NT2/D1 (cell line): ENCODE results near the gene TRABD2B.

ENCODE experiments used
- DNase-seq: peaks from one replicate; pipeline ENCODE4 v3.0.0-alpha.2; 2011; ENCODE audit warnings: low read depth, low spot score
- H3K27me3 ChIP-seq: 2 replicates; pipeline ENCODE4 v1.6.0; 2011; ENCODE audit warnings: mild to moderate bottlenecking; ENCODE audit not compliant: insufficient read length, insufficient read depth
- H3K36me3 ChIP-seq: 2 replicates; pipeline ENCODE4 v1.6.1; 2011; ENCODE audit warnings: mild to moderate bottlenecking, low read length, mixed read lengths; ENCODE audit not compliant: insufficient read depth, insufficient read length
- H3K4me1 ChIP-seq: 2 replicates; pipeline ENCODE4 v1.5.1; 2011; ENCODE audit not compliant: insufficient read depth, insufficient read length
- H3K4me3 ChIP-seq: 2 replicates; pipeline ENCODE4 v1.5.1; 2011; ENCODE audit warnings: low read depth; ENCODE audit not compliant: insufficient read length
- H3K9ac ChIP-seq: 2 replicates; pipeline ENCODE4 v1.6.0; 2011; ENCODE audit warnings: low read depth; ENCODE audit not compliant: insufficient read length
- H3K9me3 ChIP-seq: 2 replicates; pipeline ENCODE4 v1.5.1; 2011; ENCODE audit warnings: mild to moderate bottlenecking, low read length; ENCODE audit not compliant: insufficient read depth
- SUZ12 ChIP-seq: IDR thresholded peaks from 2 replicates; pipeline ENCODE4 v1.6.1; 2011; ENCODE audit not compliant: insufficient read length, insufficient read depth; ENCODE audit errors: extremely low read depth
- YY1 ChIP-seq: IDR thresholded peaks from 2 replicates; pipeline ENCODE4 v1.6.1; 2011; ENCODE audit not compliant: insufficient read length, insufficient read depth
- ZNF274 ChIP-seq: IDR thresholded peaks from 2 replicates; pipeline ENCODE4 v1.6.1; 2011; ENCODE audit warnings: mild to moderate bottlenecking, low read depth, low read length

TRABD2B gene

GRCh38 chr1:47942240-47942629 lies 55.0 kb downstream of the TRABD2B start:
- TF ChIP-seq ZNF274 (no peak), SUZ12 (no peak), YY1 (no peak)
- Histone ChIP-seq H3K36me3 (no peaks in the 10 kb centered on the region), H3K4me1 (peaks cover 4% of the 10 kb centered on the region), H3K4me3 (no peak overlapping the region), H3K9ac (no peak overlapping the region), H3K9me3 (no peaks in the 10 kb centered on the region), H3K27me3 (no peaks in the 10 kb centered on the region)
- DNase-seq, result no peak

- Histone ChIP-seq H3K27me3 (no peaks in the 10 kb centered on the region), H3K9ac (no peak overlapping the region), H3K4me3 (no peak overlapping the region), H3K36me3 (no peaks in the 10 kb centered on the region), H3K4me1 (peaks cover 4% of the 10 kb centered on the region), H3K9me3 (no peaks in the 10 kb centered on the region)
- TF ChIP-seq ZNF274 (no peak), YY1 (no peak), SUZ12 (no peak)
- DNase-seq, result no peak
Observed at GRCh38 chr1:47941609-47942239, 55.5 kb downstream of the TRABD2B start.

DNA sequence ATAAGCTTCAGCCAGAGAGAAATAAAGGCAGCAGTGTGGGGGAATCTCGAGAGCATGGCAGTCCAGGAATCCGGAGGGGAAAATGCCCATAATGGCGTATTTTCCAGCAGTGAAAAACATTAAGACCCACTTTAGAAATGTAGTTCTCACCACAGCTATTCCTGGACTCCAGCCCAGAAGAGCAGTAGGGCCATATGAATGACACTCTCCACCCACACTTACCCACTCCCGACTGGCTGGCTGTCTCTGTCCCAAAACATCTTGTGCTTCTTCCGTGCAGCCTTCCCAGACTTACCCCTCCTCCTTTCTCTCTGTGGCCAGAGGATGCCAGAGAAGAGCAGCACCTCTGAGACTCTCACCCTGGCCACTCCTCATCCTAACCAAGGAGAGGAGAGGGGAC lies 56.4 kb downstream of the TRABD2B start:
- Histone ChIP-seq H3K9me3 (no peaks in the 10 kb centered on the region), H3K9ac (no peak overlapping the region), H3K36me3 (no peaks in the 10 kb centered on the region), H3K27me3 (no peaks in the 10 kb centered on the region), H3K4me1 (peaks cover 4% of the 10 kb centered on the region), H3K4me3 (no peak overlapping the region)
- no peak for DNase-seq
- TF ChIP-seq SUZ12, result no peak
- TF ChIP-seq YY1, result no peak
- no peak for TF ChIP-seq ZNF274

- TF ChIP-seq ZNF274 (no peak), YY1 (no peak), SUZ12 (no peak)
- Histone ChIP-seq H3K27me3 (no peaks in the 10 kb centered on the region), H3K4me1 (peaks cover 4% of the 10 kb centered on the region), H3K36me3 (no peaks in the 10 kb centered on the region), H3K9ac (no peak overlapping the region), H3K9me3 (no peaks in the 10 kb centered on the region), H3K4me3 (no peak overlapping the region)
- DNase-seq, result no peak
Observed at GRCh38 chr1:47940326-47940725, 56.9 kb downstream of the TRABD2B start.

GRCh38 chr1:47938520-47938919 lies 58.7 kb downstream of the TRABD2B start:
- H3K36me3 ChIP-seq, result no peaks in the 10 kb centered on the region
- H3K4me1 ChIP-seq, result peaks cover 15% of the 10 kb centered on the region
- no peaks in the 10 kb centered on the region for H3K27me3 ChIP-seq
- no peaks in the 10 kb centered on the region for H3K9me3 ChIP-seq
- no peak overlapping the region for H3K9ac ChIP-seq
- H3K4me3 ChIP-seq, result no peak overlapping the region
- no peak for DNase-seq
- TF ChIP-seq YY1 (no peak), ZNF274 (no peak), SUZ12 (no peak)

DNA sequence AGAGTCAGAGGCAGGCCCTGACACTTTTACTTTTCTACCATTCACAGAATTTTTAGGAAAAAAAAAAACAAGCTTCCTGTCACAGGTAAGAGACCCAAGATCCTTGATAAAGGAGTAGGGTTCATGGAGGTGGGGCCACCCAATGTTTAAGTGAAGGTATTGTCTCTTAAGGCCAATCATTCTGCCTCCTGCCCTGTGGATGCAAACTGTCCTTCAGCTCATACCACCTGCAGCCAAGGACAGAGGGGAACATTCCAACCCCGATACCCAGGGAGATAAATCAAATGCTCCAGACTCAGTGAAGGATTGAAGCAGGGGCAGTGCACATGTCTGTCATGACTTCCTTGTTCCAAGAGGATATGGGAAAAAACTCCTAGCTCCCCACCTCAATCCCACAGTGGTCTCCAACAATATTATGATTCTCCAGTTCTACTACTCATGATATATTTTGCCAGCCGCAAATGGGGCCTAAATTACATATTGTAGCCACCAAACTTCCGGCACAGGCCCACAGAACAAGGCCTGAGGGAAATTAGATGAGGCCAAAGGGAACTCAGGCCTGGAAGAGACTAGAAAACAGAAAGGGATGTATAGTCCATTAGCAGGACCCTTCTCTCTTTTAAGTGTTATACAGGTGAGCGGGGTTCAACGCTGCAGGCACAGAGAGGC lies 59.5 kb downstream of the TRABD2B start:
- H3K4me3 ChIP-seq, result no peak overlapping the region
- DNase-seq, result no peak
- H3K9me3 ChIP-seq, result no peaks in the 10 kb centered on the region
- no peak overlapping the region for H3K9ac ChIP-seq
- no peaks in the 10 kb centered on the region for H3K36me3 ChIP-seq
- H3K27me3 ChIP-seq, result no peaks in the 10 kb centered on the region
- TF ChIP-seq ZNF274 (no peak), SUZ12 (no peak), YY1 (no peak)
- peaks cover 17% of the 10 kb centered on the region for H3K4me1 ChIP-seq

- no peak for DNase-seq
- no peaks in the 10 kb centered on the region for H3K9me3 ChIP-seq
- peaks cover 17% of the 10 kb centered on the region for H3K4me1 ChIP-seq
- TF ChIP-seq YY1 (no peak), ZNF274 (no peak), SUZ12 (no peak)
- H3K36me3 ChIP-seq, result no peaks in the 10 kb centered on the region
- no peak overlapping the region for H3K9ac ChIP-seq
- no peak overlapping the region for H3K4me3 ChIP-seq
- no peaks in the 10 kb centered on the region for H3K27me3 ChIP-seq
Observed at GRCh38 chr1:47936916-47937551, 60.2 kb downstream of the TRABD2B start.
